DOHH2 (cell line): ENCODE data around the gene CLTCL1.

Experiments used
- EZH2phosphoT487 ChIP-seq: fragments of 200-600 bp; sonication (generic); IDR thresholded peaks from 2 replicates; pipeline ENCODE4 v1.6.1; 2017; ENCODE audit warnings: borderline replicate concordance, mild to moderate bottlenecking, antibody characterized with exemption, low read length, moderate library complexity, mixed read lengths
- TF ChIP-seq, protein P1 (sequence below): fragments of 200-600 bp; sonication (generic); IDR thresholded peaks from one replicate; pipeline ENCODE4 v1.5.1; 2014; ENCODE audit warnings: antibody characterized with exemption, mild to moderate bottlenecking, low read depth, low read length; ENCODE audit not compliant: poor library complexity, severe bottlenecking

DNA sequence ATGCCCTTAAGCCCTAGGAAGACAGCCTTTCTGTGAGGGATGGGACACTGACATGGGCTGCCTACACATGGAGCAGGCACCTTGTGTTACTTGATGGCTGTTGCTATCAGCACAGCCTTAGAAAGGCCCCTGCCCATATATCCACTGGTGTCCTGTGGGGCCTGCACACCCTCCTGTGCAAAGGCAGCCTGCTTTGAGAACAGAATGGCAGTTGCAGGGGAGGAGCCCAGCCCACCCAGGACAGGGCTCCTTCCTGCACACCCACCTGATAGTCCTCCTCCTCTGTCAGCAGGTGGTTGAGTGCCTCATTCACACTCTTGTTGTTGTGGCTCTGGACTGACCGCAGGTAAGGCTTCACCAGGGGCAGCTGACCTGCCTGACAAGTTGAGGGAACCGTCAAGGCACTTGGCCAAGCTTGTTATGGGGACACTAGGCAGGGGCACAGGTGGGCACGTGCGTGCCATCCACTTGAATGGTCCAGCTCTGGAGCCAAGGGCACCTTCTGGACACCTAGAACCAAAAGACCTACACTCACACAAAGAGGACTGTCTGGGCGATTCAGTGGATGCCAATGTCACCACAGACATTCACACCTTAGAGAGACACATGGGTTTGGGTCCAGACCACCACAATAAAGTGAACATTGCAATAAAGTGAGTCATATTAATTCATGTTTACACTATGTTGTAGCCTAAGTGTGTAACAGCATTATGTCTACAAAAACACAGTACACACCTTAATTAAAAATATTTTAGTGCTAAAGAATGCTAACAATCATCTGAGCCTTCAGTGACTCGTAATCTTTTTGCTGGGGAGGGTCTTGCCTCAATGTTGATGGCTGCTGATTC is 103.6 kb downstream of the CLTCL1 start:
- TF ChIP-seq, protein P1, sequence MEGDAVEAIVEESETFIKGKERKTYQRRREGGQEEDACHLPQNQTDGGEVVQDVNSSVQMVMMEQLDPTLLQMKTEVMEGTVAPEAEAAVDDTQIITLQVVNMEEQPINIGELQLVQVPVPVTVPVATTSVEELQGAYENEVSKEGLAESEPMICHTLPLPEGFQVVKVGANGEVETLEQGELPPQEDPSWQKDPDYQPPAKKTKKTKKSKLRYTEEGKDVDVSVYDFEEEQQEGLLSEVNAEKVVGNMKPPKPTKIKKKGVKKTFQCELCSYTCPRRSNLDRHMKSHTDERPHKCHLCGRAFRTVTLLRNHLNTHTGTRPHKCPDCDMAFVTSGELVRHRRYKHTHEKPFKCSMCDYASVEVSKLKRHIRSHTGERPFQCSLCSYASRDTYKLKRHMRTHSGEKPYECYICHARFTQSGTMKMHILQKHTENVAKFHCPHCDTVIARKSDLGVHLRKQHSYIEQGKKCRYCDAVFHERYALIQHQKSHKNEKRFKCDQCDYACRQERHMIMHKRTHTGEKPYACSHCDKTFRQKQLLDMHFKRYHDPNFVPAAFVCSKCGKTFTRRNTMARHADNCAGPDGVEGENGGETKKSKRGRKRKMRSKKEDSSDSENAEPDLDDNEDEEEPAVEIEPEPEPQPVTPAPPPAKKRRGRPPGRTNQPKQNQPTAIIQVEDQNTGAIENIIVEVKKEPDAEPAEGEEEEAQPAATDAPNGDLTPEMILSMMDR = no peak
- TF ChIP-seq EZH2phosphoT487 = no peak
